Measurements from ENCODE around the gene PAPPA2.

The PAPPA2 gene

DNA sequence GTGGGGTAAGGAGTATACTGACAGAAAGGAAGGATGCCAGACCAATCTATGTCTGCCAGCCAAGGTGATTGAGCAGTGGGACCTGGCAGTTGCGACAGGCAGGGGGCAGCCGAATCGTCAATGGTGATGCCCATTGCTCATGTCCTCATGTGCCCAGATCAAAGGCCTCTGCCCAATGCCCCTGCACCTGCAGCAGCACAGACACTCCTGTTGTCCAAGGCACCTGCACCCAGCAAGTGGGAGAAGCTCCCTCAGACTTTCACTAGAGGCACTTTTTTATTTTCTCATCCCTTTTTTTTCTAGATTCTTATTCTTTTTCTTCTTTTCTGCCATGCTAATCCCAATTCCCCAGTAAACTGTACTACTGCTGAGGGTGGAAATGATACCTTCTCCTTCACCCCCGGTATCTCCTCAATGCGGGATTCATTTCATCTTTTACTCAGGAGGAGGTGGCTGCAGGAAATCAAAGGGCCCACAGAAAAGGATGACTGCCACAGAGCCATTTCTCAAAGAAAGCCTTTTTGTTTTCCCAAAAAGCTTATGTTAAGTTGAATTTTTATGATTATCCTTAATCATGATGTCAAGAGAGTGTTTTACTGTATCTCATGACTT is 332.0 kb downstream of the PAPPA2 start:
- H3F3A ChIP-seq (ENCODE audit: insufficient read depth), result no peaks in the 10 kb centered on the region
- no peaks in the 10 kb centered on the region for H3K27me3 ChIP-seq (ENCODE audit: low read length)
- H3K9ac ChIP-seq (ENCODE audit: low read length), result no peak overlapping the region
- H3K4me3 ChIP-seq (ENCODE audit: insufficient read depth, low read length, poor library complexity, severe bottlenecking), result no peak overlapping the region
- H3K4me2 ChIP-seq (ENCODE audit: low read depth, low read length, poor library complexity, severe bottlenecking), result no peak overlapping the region
- H3K27ac ChIP-seq (ENCODE audit: low read depth, low read length), result no peak overlapping the region
- H4K20me1 ChIP-seq (ENCODE audit: low read depth, low read length), result no peaks in the 10 kb centered on the region
- no peak overlapping the region for H2AFZ ChIP-seq (ENCODE audit: low read depth, low read length, severe bottlenecking)
- no peaks in the 10 kb centered on the region for H3K79me2 ChIP-seq (ENCODE audit: insufficient read depth, low read length)
- H3K36me3 ChIP-seq (ENCODE audit: low read length), result no peaks in the 10 kb centered on the region
- no peaks in the 10 kb centered on the region for H3K9me2 ChIP-seq (replicated peaks; ENCODE audit: insufficient read depth, low read length)
- TF ChIP-seq, protein P1, sequence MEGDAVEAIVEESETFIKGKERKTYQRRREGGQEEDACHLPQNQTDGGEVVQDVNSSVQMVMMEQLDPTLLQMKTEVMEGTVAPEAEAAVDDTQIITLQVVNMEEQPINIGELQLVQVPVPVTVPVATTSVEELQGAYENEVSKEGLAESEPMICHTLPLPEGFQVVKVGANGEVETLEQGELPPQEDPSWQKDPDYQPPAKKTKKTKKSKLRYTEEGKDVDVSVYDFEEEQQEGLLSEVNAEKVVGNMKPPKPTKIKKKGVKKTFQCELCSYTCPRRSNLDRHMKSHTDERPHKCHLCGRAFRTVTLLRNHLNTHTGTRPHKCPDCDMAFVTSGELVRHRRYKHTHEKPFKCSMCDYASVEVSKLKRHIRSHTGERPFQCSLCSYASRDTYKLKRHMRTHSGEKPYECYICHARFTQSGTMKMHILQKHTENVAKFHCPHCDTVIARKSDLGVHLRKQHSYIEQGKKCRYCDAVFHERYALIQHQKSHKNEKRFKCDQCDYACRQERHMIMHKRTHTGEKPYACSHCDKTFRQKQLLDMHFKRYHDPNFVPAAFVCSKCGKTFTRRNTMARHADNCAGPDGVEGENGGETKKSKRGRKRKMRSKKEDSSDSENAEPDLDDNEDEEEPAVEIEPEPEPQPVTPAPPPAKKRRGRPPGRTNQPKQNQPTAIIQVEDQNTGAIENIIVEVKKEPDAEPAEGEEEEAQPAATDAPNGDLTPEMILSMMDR (IDR thresholded peaks at IDR 0.05; ENCODE audit: insufficient read depth, low read length, poor library complexity, severe bottlenecking), result no peak
- TF ChIP-seq EZH2phosphoT487 (conservative IDR thresholded peaks at IDR 0.05; ENCODE audit: low read length), result no peak
- no peaks in the 10 kb centered on the region for H3K9me3 ChIP-seq (ENCODE audit: insufficient read depth, low read length)

DNA sequence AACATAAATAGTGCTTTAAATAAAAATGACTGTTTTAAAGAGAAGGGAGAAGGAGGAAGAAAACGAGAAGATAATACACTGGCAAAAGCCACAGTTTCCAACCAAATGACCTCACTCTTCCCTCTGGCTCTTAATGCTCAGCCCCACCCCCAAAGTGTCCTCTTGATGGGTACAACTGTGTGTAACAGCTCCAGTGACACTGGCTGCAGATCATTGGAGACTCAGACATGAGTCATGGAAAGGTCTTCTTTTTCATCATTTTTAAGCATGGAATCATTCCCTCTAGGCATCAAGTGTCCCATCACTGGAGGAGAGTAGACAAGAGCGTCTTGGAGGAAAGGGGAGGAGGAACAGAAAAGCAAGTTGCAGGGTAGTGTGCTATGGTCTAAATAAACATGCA is 333.0 kb downstream of the PAPPA2 start:
- no peak overlapping the region for H2AFZ ChIP-seq (ENCODE audit: low read depth, low read length, severe bottlenecking)
- no peaks in the 10 kb centered on the region for H3F3A ChIP-seq (ENCODE audit: insufficient read depth)
- no peak overlapping the region for H3K9ac ChIP-seq (ENCODE audit: low read length)
- no peak overlapping the region for H3K4me2 ChIP-seq (ENCODE audit: low read depth, low read length, poor library complexity, severe bottlenecking)
- no peaks in the 10 kb centered on the region for H3K36me3 ChIP-seq (ENCODE audit: low read length)
- H3K27me3 ChIP-seq (ENCODE audit: low read length), result no peaks in the 10 kb centered on the region
- TF ChIP-seq EZH2phosphoT487 (conservative IDR thresholded peaks at IDR 0.05; ENCODE audit: low read length), result no peak
- TF ChIP-seq, protein P1 (IDR thresholded peaks at IDR 0.05; ENCODE audit: insufficient read depth, low read length, poor library complexity, severe bottlenecking), result no peak
- no peaks in the 10 kb centered on the region for H3K9me3 ChIP-seq (ENCODE audit: insufficient read depth, low read length)
- no peaks in the 10 kb centered on the region for H3K9me2 ChIP-seq (replicated peaks; ENCODE audit: insufficient read depth, low read length)
- H3K27ac ChIP-seq (ENCODE audit: low read depth, low read length), result no peak overlapping the region
- no peak overlapping the region for H3K4me3 ChIP-seq (ENCODE audit: insufficient read depth, low read length, poor library complexity, severe bottlenecking)
- no peaks in the 10 kb centered on the region for H3K79me2 ChIP-seq (ENCODE audit: insufficient read depth, low read length)
- no peaks in the 10 kb centered on the region for H4K20me1 ChIP-seq (ENCODE audit: low read depth, low read length)

DNA sequence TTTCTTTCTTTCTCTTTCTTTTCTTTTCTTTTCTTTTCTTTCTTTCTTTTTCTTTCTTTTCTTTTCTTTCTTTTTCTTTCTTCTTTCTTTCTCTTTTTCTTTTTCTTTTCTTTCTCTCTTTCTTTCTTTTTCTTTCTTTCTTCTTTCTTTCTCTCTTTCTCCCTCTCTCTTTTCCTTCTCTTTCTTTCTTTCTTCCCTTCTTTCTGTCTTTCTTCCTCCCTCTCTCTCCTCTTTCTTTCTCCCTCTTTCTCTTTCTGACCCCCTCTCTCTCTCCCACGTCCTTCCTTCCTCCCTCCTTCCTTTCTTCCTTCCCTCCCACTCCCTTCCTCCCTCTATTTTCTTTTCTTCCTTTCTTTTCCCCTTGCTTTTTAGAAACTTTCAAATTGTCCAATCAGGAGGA is 333.6 kb downstream of the PAPPA2 start:
- Histone ChIP-seq H3K27ac (ENCODE audit: low read depth, low read length) (no peak overlapping the region), H3K9me3 (ENCODE audit: insufficient read depth, low read length) (no peaks in the 10 kb centered on the region), H2AFZ (ENCODE audit: low read depth, low read length, severe bottlenecking) (no peak overlapping the region), H4K20me1 (ENCODE audit: low read depth, low read length) (no peaks in the 10 kb centered on the region), H3K79me2 (ENCODE audit: insufficient read depth, low read length) (no peaks in the 10 kb centered on the region), H3K9ac (ENCODE audit: low read length) (no peak overlapping the region), H3K36me3 (ENCODE audit: low read length) (no peaks in the 10 kb centered on the region), H3K4me3 (ENCODE audit: insufficient read depth, low read length, poor library complexity, severe bottlenecking) (no peak overlapping the region), H3K4me2 (ENCODE audit: low read depth, low read length, poor library complexity, severe bottlenecking) (no peak overlapping the region), H3K9me2 (replicated peaks; ENCODE audit: insufficient read depth, low read length) (no peaks in the 10 kb centered on the region), H3F3A (ENCODE audit: insufficient read depth) (no peaks in the 10 kb centered on the region), H3K27me3 (ENCODE audit: low read length) (no peaks in the 10 kb centered on the region)
- TF ChIP-seq, protein P1 (IDR thresholded peaks at IDR 0.05; ENCODE audit: insufficient read depth, low read length, poor library complexity, severe bottlenecking), result no peak
- TF ChIP-seq EZH2phosphoT487 (conservative IDR thresholded peaks at IDR 0.05; ENCODE audit: low read length), result no peak
